NB4 (cell line): Measurements from ENCODE around the gene MEG3.

Experiments used
- DNase-seq: peaks from one replicate; pipeline ENCODE4 v3.0.0; 2010; ENCODE audit warnings: low read depth
- H3K4me3 ChIP-seq: one replicate; pipeline ENCODE4 v1.5.1; 2011; ENCODE audit warnings: mild to moderate bottlenecking, low read depth, low read length, moderate library complexity
- CTCF ChIP-seq: IDR thresholded peaks from one replicate; pipeline ENCODE4 v1.5.1; 2012; ENCODE audit warnings: low read depth, low read length
- MAX ChIP-seq: IDR thresholded peaks from 2 replicates; pipeline ENCODE4 v1.6.1; 2011; ENCODE audit warnings: low read depth, low read length
- MYC ChIP-seq: IDR thresholded peaks from 2 replicates; pipeline ENCODE4 v1.6.1; 2011; ENCODE audit warnings: low read depth, low read length
- POLR2A ChIP-seq: IDR thresholded peaks from 2 replicates; pipeline ENCODE4 v1.6.1; 2011; ENCODE audit warnings: mild to moderate bottlenecking; ENCODE audit not compliant: insufficient read length; ENCODE audit errors: extremely low read depth

MEG3 gene

GRCh38 chr14:100802179-100802578 lies 23.7 kb upstream of the MEG3 start:
- no peak for DNase-seq
- TF ChIP-seq MAX, result no peak
- TF ChIP-seq MYC, result no peak
- no peak for TF ChIP-seq POLR2A
- TF ChIP-seq CTCF, result no peak
- H3K4me3 ChIP-seq, result no peak overlapping the region

GRCh38 chr14:100802766-100803165 lies 23.2 kb upstream of the MEG3 start:
- no peak for DNase-seq
- no peak overlapping the region for H3K4me3 ChIP-seq
- no peak for TF ChIP-seq POLR2A
- no peak for TF ChIP-seq MYC
- no peak for TF ChIP-seq CTCF
- TF ChIP-seq MAX, result no peak

- no peak overlapping the region for H3K4me3 ChIP-seq
- no peak for TF ChIP-seq MYC
- no peak for TF ChIP-seq MAX
- TF ChIP-seq POLR2A, result no peak
- TF ChIP-seq CTCF, result no peak
- DNase-seq, result no peak
These were observed 22.7 kb upstream of the MEG3 start for GRCh38 chr14:100803226-100803625.

GRCh38 chr14:100803676-100804075 lies 22.2 kb upstream of the MEG3 start:
- DNase-seq, result no peak
- H3K4me3 ChIP-seq, result no peak overlapping the region
- TF ChIP-seq MYC, result no peak
- no peak for TF ChIP-seq CTCF
- TF ChIP-seq MAX, result no peak
- no peak for TF ChIP-seq POLR2A

GRCh38 chr14:100804138-100804537 lies 21.8 kb upstream of the MEG3 start:
- TF ChIP-seq POLR2A (no peak), MYC (no peak), CTCF (no peak), MAX (no peak)
- H3K4me3 ChIP-seq, result no peak overlapping the region
- DNase-seq, result no peak

GRCh38 chr14:100804558-100805309 lies 21.2 kb upstream of the MEG3 start:
- TF ChIP-seq MYC, result no peak
- TF ChIP-seq MAX, result no peak
- TF ChIP-seq POLR2A, result no peak
- TF ChIP-seq CTCF, result no peak
- H3K4me3 ChIP-seq, result no peak overlapping the region
- DNase-seq, result no peak
